ENCODE data around the gene MRAS.

Gene MRAS

GRCh38 chr3:138340511-138340910 lies 7.9 kb upstream of the MRAS start:
- DNase-seq (ENCODE audit: low read depth in 2 of 2), result no peak

- DNase-seq (ENCODE audit: low read depth in 2 of 2), result no peak
Measured at GRCh38 chr3:138344754-138345153, 3.6 kb upstream of the MRAS start.

- no peak for DNase-seq (ENCODE audit: low read depth in 2 of 2)
Measured at GRCh38 chr3:138348754-138349739, 668 bp downstream of the MRAS start.

GRCh38 chr3:138349926-138350665 lies 1.7 kb downstream of the MRAS start:
- DNase-seq (ENCODE audit: low read depth in 2 of 2), result no peak

- DNase-seq (ENCODE audit: low read depth in 2 of 2), result no peak
Measured at GRCh38 chr3:138351151-138351550, 2.8 kb downstream of the MRAS start.

GRCh38 chr3:138351916-138352550 lies 3.7 kb downstream of the MRAS start:
- no peak for DNase-seq (ENCODE audit: low read depth in 2 of 2)

GRCh38 chr3:138354376-138354775 lies 6.0 kb downstream of the MRAS start:
- no peak for DNase-seq (ENCODE audit: low read depth in 2 of 2)

- no peak for DNase-seq (ENCODE audit: low read depth in 2 of 2)
Measured at GRCh38 chr3:138355071-138355470, 6.7 kb downstream of the MRAS start.

GRCh38 chr3:138356730-138357405 lies 8.5 kb downstream of the MRAS start:
- no peak for DNase-seq (ENCODE audit: low read depth in 2 of 2)

GRCh38 chr3:138359148-138359918 lies 11.0 kb downstream of the MRAS start:
- no peak for DNase-seq (ENCODE audit: low read depth in 2 of 2)

- DNase-seq (ENCODE audit: low read depth in 2 of 2), result no peak
Measured at GRCh38 chr3:138359919-138360868, 11.8 kb downstream of the MRAS start.

- no peak for DNase-seq (ENCODE audit: low read depth in 2 of 2)
Measured at GRCh38 chr3:138360869-138361525, 12.6 kb downstream of the MRAS start.

GRCh38 chr3:138361561-138361971 lies 13.2 kb downstream of the MRAS start:
- no peak for DNase-seq (ENCODE audit: low read depth in 2 of 2)

- DNase-seq (ENCODE audit: low read depth in 2 of 2), result no peak
Measured at GRCh38 chr3:138362538-138362937, 14.2 kb downstream of the MRAS start.

GRCh38 chr3:138363322-138363721 lies 14.9 kb downstream of the MRAS start:
- DNase-seq (ENCODE audit: low read depth in 2 of 2), result no peak

GRCh38 chr3:138364356-138365252 lies 16.2 kb downstream of the MRAS start:
- DNase-seq (ENCODE audit: low read depth in 2 of 2), result no peak

GRCh38 chr3:138365253-138365555 lies 16.8 kb downstream of the MRAS start:
- DNase-seq (ENCODE audit: low read depth in 2 of 2), result no peak

GRCh38 chr3:138366006-138366759 lies 17.8 kb downstream of the MRAS start:
- no peak for DNase-seq (ENCODE audit: low read depth in 2 of 2)
